SIG-M5 treated with dmso at 0.1 percent for 504 hours (cell line): Measurements from ENCODE around the gene NKTR.

Source experiments
- DNase-seq: peaks from one replicate; lab custom pipeline; 2025; ENCODE audit not compliant: unreplicated experiment; lab: John Stamatoyannopoulos, UW

NKTR gene

GRCh38 chr3:42647821-42648459 is 47.5 kb downstream of the NKTR start:
- no peak for DNase-seq

- no peak for DNase-seq
Measured at GRCh38 chr3:42649006-42649405, 48.5 kb downstream of the NKTR start.

GRCh38 chr3:42649783-42650182 is 49.3 kb downstream of the NKTR start:
- no peak for DNase-seq

DNA sequence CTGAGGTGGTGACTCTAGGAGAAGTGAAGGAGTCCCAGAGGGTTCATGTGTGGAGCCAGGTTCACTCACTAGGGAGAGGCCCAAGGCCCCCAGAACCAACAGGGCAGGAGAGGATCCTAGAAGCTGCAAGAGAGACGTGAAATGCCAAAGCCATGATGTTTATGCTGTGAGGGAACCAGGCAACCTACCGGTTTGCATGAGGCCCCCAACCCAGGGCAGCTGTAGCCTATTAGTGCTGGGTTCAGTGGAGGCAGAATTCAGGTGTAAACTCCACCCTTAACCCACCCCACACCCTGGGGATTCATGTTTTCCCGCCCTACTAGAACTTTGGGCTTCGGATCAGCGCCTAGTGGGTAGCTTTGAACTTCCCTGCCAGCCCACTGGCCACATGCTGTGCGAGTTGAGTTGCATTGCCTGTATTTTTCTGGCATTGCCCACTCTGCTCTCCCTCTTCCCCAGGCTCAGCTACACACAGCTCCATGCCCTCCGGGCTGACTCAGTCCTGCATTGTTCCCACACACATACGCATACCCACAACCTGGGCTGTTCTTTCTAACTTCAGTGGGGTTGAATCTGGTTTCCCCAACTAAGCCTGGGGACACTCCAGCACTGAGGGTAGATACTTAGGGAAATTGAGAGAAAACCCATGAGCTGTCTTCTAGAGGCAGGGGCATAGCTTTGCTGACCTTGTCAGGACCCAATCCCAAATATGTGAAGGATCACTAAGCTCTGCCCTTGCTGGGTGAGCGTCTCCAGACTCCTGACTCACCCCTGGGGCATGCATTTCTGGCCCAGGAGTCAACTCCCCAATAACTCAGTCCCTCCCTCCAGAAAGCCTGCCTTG is 51.0 kb downstream of the NKTR start:
- DNase-seq: no peak

GRCh38 chr3:42652251-42652610 is 51.7 kb downstream of the NKTR start:
- DNase-seq: no peak

GRCh38 chr3:42652611-42653302 is 52.3 kb downstream of the NKTR start:
- DNase-seq: peak; percentile 80

- DNase-seq: peak; percentile 5
Measured at GRCh38 chr3:42653303-42653559, 52.7 kb downstream of the NKTR start.

DNA sequence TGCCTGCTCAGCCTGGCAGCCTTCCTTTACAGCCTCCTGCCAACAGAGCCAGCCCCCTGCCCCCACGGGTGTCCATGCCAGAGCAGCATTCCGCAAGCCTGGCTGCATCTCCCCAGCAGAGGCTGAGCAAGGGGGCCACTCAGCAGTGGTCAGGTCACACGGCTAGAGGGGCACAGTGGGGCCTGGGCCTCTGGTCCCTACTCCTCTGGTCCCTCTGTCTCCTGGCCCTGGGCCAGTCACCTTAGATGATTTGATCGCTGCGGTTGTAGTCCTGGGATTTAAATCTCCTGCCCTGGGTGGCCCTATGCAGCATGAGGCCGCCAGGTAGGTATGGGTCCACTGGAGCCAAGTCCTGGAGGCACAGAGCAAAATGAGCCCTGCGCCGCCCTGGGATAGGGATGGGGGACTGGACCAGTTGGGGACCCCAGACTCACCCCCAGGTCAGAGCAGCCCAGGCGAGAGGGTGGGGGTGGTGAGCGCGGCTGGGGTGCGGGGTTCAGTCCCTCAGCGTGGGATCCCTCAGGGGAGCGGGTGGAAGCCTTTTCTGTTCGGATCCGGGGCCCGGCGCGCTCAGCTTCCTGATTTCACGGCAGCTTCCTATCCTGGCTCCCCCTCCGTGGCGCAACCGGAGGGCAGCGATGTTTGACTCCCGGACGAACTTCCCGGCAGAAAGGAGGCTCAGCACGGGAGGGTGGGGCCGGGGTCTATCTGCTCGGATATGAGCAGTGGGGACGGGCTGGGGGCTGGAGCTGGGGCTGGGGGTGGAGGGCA is 53.3 kb downstream of the NKTR start, which contains the start of gene ZBTB47:
TSS of gene ZBTB47 (plus strand) at position 138 of the 771 bp plus-strand sequence. CDS start 4,659 bp downstream, outside the sequence.
- peak; percentile 61 for DNase-seq

- no peak for DNase-seq
Measured at GRCh38 chr3:42654331-42655201, 54.1 kb downstream of the NKTR start.

DNA sequence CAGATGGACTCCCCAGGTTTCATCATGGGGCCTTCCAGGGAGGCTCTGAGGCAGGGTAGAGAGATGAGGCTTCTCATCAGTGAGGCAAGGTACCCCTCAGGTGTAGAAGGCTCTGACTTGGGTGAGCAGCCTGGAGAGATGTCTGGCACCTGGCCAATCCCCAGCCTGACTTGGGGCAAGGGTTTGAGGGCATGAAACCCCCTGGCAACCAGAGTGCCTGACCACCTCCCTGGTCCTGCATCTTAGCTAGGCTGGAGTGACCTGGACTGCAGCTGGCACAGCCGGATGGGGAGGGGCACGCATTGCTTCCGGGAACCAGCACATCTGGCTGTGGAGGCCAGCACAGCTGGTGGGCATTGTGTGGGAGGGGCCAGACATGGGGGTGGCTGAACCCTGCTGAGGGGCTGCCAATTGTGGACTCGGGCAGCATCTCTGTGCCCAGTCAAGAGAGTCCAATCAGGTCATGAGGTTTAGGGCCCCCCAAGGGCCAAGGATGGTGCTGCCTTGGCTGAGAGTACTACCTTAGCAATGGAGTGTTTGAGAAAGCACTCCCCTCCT is 54.9 kb downstream of the NKTR start:
- no peak for DNase-seq

DNA sequence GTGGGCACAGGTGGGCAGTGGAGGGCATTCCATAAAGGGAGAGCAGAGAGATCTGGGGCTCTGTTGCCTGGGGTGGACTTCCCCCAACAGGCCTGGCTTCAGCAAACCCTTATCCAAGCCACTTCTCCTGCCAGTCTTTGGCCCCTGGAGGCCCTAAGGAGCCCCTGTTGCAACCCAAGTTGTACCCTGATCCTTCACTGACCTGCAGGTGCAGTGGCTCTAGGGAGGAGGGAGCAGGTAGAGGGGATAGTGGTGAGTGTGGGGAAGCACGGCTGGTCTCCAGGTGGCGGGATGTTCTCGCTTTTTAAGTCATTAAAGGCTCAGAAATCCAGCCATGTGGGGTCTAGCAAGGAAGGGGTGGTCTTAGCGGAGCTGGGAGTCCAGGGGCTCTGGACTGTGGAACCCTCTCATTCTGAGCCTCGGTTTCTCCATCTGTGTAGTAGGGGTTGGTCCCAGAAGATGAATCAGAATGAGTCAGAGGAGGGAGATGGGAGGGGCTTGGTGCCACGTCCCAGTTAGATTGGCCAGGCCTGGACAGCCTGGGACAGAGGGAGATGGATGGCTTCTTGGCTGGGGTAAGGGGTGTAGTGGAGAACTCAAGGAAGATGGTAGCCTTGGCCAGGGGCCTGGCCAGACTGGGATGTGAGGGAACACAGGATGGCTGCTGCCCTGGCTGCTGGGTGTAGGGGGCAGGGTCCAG is 55.6 kb downstream of the NKTR start:
- DNase-seq: no peak

- DNase-seq: no peak
Measured at GRCh38 chr3:42656680-42657610, 56.5 kb downstream of the NKTR start.

DNA sequence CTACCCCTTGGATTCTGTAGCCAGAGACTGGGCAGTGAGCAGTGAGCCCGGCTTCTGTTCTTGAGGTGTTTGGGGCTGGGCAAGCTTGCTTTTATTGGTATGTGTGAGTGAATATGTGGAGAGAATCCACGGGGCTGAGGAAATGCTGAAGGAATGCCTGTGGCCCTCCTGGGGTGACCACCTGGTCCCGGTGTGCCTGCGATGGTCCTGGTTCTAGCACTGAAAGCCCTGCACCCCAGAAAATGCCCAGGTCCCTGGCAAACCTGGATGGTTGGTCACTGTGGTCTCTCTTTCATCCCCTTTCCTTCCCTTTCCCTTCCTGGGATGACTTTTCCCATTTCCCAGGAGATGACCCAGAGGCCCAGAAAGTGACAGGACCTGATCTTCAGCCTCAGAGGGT is 57.2 kb downstream of the NKTR start:
- DNase-seq: no peak

DNA sequence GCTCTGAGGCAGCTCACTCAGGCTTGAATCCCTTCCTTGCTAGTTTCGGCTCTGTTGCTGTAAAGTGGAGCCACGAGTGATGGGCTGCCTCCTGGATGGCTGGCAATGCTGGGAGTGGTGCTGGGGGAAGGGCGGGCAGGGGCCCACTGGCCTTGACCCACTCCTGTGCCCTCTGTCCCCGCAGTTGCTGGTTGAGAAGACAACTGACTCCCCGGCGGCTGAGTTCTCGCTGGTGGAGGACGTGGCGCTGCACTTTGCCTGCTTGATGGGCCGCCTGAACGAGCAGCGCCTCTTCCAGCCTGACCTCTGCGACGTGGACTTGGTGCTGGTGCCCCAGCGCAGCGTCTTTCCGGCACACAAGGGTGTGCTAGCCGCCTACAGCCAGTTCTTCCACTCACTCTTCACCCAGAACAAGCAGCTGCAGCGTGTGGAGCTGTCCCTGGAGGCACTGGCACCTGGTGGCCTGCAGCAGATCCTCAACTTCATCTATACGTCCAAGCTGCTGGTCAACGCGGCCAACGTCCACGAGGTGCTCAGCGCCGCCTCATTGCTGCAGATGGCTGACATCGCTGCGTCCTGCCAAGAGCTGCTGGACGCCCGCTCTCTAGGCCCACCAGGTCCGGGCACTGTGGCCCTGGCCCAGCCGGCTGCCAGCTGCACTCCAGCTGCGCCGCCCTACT is 57.7 kb downstream of the NKTR start:
- no peak for DNase-seq

DNA sequence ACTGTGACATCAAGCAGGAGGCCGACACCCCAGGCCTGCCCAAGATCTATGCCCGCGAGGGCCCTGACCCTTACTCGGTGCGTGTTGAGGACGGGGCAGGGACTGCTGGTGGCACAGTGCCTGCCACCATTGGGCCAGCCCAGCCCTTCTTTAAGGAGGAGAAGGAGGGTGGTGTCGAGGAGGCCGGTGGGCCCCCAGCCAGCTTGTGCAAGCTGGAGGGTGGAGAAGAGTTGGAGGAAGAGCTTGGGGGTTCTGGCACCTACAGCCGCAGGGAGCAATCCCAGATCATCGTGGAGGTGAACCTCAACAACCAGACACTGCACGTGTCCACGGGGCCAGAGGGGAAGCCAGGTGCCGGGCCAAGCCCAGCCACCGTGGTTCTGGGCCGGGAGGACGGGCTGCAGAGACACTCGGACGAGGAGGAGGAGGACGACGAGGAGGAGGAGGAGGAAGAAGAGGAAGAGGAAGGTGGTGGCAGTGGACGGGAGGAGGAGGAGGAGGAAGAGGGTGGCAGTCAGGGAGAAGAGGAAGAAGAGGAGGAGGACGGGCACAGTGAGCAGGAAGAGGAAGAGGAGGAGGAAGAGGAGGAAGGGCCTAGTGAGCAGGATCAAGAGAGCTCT is 58.4 kb downstream of the NKTR start:
- DNase-seq: no peak

GRCh38 chr3:42659451-42660130 is 59.1 kb downstream of the NKTR start:
- DNase-seq: no peak

DNA sequence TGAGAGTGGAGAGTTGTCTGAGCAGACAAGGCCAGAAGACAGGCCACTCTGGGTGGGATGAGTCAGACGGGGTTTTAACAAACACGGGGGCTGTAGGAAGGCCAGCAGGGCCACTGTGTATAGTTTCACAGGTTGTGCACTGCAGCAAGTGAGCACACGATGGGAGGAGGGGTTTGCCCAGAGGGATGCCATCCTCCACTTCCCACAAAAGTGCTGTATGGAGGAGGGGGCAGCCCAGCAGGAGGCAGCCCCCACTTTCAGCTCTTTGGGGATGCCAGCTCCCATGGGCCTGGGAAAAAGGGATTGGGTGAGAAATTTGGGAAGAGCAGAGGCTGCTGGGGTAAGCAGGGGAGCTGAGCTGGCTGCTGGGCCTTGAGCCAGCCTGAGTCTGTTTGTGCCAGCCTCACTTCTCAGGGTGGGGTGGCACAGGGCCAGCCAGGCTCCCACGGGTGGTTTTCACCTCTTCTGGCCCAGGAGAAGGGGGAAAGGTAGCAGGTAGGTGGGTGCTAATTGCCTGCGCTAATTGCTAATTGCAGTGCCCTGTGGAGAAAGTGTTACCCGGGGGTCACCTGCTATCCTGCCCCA is 59.7 kb downstream of the NKTR start:
- DNase-seq: no peak
